SK-N-SH treated with all-trans-retinoic acid at 6 μM for 48 hours (cell line): ENCODE measurements around the gene SORCS3.

ENCODE experiments used
- OSR1 ChIP-seq: fragments of 250-450 bp; sonication (Bioruptor Pico); IDR thresholded peaks from 2 replicates; pipeline ENCODE4 v1.8.0; 2022; ENCODE audit warnings: moderate library complexity, mild to moderate bottlenecking, inconsistent platforms
- RARB ChIP-seq: fragments of 250-450 bp; sonication (Bioruptor Pico); IDR thresholded peaks from 2 replicates; pipeline ENCODE4 v1.8.0; 2021; ENCODE audit warnings: mild to moderate bottlenecking, moderate library complexity
- SNAI2 ChIP-seq: fragments of 250-450 bp; sonication (Bioruptor Pico); IDR thresholded peaks from 2 replicates; pipeline ENCODE4 v1.5.0; 2020; ENCODE audit warnings: mild to moderate bottlenecking, moderate library complexity
- ZC3H10 ChIP-seq: fragments of 250-450 bp; sonication (Bioruptor Pico); IDR thresholded peaks from 2 replicates; pipeline ENCODE4 v1.5.1; 2021; ENCODE audit warnings: mild to moderate bottlenecking, moderate library complexity

- TF ChIP-seq OSR1 (CRISPR knock-in tag) (no peak), RARB (CRISPR knock-in tag) (no peak), ZC3H10 (CRISPR knock-in tag) (no peak), SNAI2 (CRISPR knock-in tag) (no peak)
Observed at GRCh38 chr10:104819731-104820130, 178.6 kb downstream of the SORCS3 start.
